ENCODE data around the gene TNFSF9. TPM values are rescaled to one million over a fixed set of nuclear protein-coding genes. Genes with fewer than 3 reads are reported as not detected.
"Not testable (repeated sequence)": the region's sequence is repeated elsewhere in the genome, so short reads cannot be mapped to it uniquely, and the experiment has no call there.

The TNFSF9 gene
- total and polyA plus RNA-seq, 3 donors from 2014 or later = 3.1 to 8.4 (median 5.7) TPM

GRCh38 chr19:6556480-6557195 lies 25.8 kb downstream of the TNFSF9 start:
- no peaks in the 10 kb centered on the region for H3K27me3 ChIP-seq
- intact Hi-C loops (cut with DNase I; ENCODE audit: low total_unique reads) = no loop called here
- H3K36me3 ChIP-seq (ENCODE audit: low read depth, missing control alignments) = no peaks in the 10 kb centered on the region
- DNase-seq = no peak
- H3K4me3 ChIP-seq = no peak overlapping the region
- no peak overlapping the region for H3K27ac ChIP-seq
- 71 to 73% methylated on average over 11 of the region's 11 CpGs for WGBS, 2 donors
- H3K9me3 ChIP-seq = no peaks in the 10 kb centered on the region
- TF ChIP-seq POLR2A (IDR thresholded peaks at IDR 0.05) (no peak), CTCF (IDR thresholded peaks at IDR 0.05) (no peak)
- no peaks in the 10 kb centered on the region for H3K4me1 ChIP-seq

GRCh38 chr19:6562437-6562836 lies 31.6 kb downstream of the TNFSF9 start:
- intact Hi-C loops (cut with DNase I; ENCODE audit: low total_unique reads); DNase-seq; H3K27ac ChIP-seq; H3K27me3 ChIP-seq; H3K4me3 ChIP-seq; H3K9me3 ChIP-seq; H3K4me1 ChIP-seq; H3K36me3 ChIP-seq (ENCODE audit: low read depth, missing control alignments): not testable (repeated sequence)
- 46 to 73% methylated on average over 1 of the region's 1 CpG for WGBS, 2 donors

GRCh38 chr19:6564393-6564792 lies 33.6 kb downstream of the TNFSF9 start:
- intact Hi-C loops (cut with DNase I; ENCODE audit: low total_unique reads) = no loop called here
- WGBS, 2 donors = 61 to 63% methylated on average over 2 of the region's 2 CpGs
- Histone ChIP-seq H3K9me3 (no peaks in the 10 kb centered on the region), H3K36me3 (ENCODE audit: low read depth, missing control alignments) (no peaks in the 10 kb centered on the region), H3K27me3 (no peaks in the 10 kb centered on the region), H3K4me3 (no peak overlapping the region), H3K4me1 (no peaks in the 10 kb centered on the region), H3K27ac (no peak overlapping the region)
- TF ChIP-seq POLR2A (IDR thresholded peaks at IDR 0.05) (no peak), CTCF (IDR thresholded peaks at IDR 0.05) (no peak)
- peak; percentile 30 for DNase-seq

GRCh38 chr19:6566727-6567126 lies 35.9 kb downstream of the TNFSF9 start:
- DNase-seq; H3K27me3 ChIP-seq; H3K9me3 ChIP-seq; intact Hi-C loops (cut with DNase I; ENCODE audit: low total_unique reads); H3K27ac ChIP-seq; H3K4me1 ChIP-seq; H3K4me3 ChIP-seq; H3K36me3 ChIP-seq (ENCODE audit: low read depth, missing control alignments): not testable (repeated sequence)
- 78 to 82% methylated on average over 3 of the region's 3 CpGs for WGBS, 2 donors

DNA sequence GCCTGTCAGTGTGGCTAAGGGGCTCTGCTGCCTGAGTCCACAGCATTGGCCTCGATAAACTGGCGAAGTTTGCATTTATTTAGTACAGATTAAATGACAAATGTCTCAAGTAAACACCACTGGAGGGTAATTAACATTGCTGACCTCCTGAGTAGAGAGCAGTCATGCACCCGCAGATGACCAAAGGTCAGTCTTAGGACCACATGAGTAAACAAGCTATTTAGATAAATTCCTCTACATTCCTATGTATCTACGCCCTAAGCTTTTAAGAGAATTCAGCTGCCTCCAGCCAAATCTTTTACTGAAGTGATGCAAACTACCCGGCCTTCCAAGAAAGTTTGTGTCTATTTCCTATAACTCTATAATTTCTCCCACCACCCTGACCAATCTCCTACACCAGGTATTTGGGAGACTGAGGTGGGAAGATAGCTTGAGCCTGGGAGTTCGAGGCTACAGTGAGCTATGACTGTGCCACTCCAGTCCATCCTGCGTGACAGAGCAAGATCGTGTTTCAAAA lies 37.2 kb downstream of the TNFSF9 start:
- Histone ChIP-seq H3K27ac (no peak overlapping the region), H3K4me3 (no peak overlapping the region), H3K36me3 (ENCODE audit: low read depth, missing control alignments) (no peaks in the 10 kb centered on the region), H3K9me3 (no peaks in the 10 kb centered on the region), H3K27me3 (no peaks in the 10 kb centered on the region), H3K4me1 (no peaks in the 10 kb centered on the region)
- intact Hi-C loops (cut with DNase I; ENCODE audit: low total_unique reads) = no loop called here
- TF ChIP-seq CTCF (IDR thresholded peaks at IDR 0.05) = no peak
- no peak for TF ChIP-seq POLR2A (IDR thresholded peaks at IDR 0.05)
- 75 to 84% methylated on average over 8 of the region's 8 CpGs for WGBS, 2 donors
- no peak for DNase-seq

- no peaks in the 10 kb centered on the region for H3K9me3 ChIP-seq
- H3K27ac ChIP-seq = no peak overlapping the region
- H3K4me1 ChIP-seq = no peaks in the 10 kb centered on the region
- 62% methylated on average over 3 of the region's 3 CpGs for WGBS, 2 donors
- no peaks in the 10 kb centered on the region for H3K36me3 ChIP-seq (ENCODE audit: low read depth, missing control alignments)
- no peak for DNase-seq
- H3K4me3 ChIP-seq = no peak overlapping the region
- no peak for TF ChIP-seq POLR2A (IDR thresholded peaks at IDR 0.05)
- TF ChIP-seq CTCF (IDR thresholded peaks at IDR 0.05) = no peak
- H3K27me3 ChIP-seq = no peaks in the 10 kb centered on the region
- intact Hi-C loops (cut with DNase I; ENCODE audit: low total_unique reads) = no loop called here
Observed at GRCh38 chr19:6568816-6569215, 38.0 kb downstream of the TNFSF9 start.
